GM12878 (cell line): ENCODE results near the gene PYGM. TPM values are rescaled to one million over a fixed set of nuclear protein-coding genes. Genes with fewer than 3 reads are reported as not detected.

ENCODE experiments used
- ATAC-seq: fragments of 200-7000 bp; cut with Tn5 transposase; 3 replicates; pipeline ENCODE4 v1.9.1; 2020; ENCODE audit warnings: mild to moderate bottlenecking, moderate library complexity
- BruUV-seq: library from RNA; stranded (reverse); fragments of 400-500 nt; replicated peaks from 2 replicates; lab custom pipeline; 2021; lab: Mats Ljungman, UMichigan
- CTCF ChIA-PET: fragments of 300-600 bp; sonication (Branson Sonifier 250); formaldehyde crosslinking; extraction: SDS; loops from one replicate; lab custom pipeline; 2021; ENCODE audit warnings: inconsistent platforms; lab: Yijun Ruan, JAX
- POLR2A ChIA-PET: fragments of 350-600 bp; formaldehyde crosslinking; extraction: SDS; loops from one replicate; lab custom pipeline; 2021; ENCODE audit warnings: inconsistent platforms; lab: Charles Lee
- RAD21 ChIA-PET: fragments of 300-600 bp; sonication (Branson Sonifier 250); formaldehyde crosslinking; loops from one replicate; lab custom pipeline; 2023; ENCODE audit warnings: antibody characterized with exemption; ENCODE audit not compliant: unreplicated experiment; lab: Charles Lee
- SMC1A ChIA-PET: fragments of 300-600 bp; sonication (Branson Sonifier 250); formaldehyde crosslinking; loops from one replicate; lab custom pipeline; 2023; ENCODE audit not compliant: unreplicated experiment, uncharacterized antibody; lab: Charles Lee
- DNase-seq: peaks from one replicate; pipeline ENCODE4 v3.0.0-alpha.2; 2011; ENCODE audit warnings: low read depth, low spot score
- FAIRE-seq: peaks from 3 replicates; lab custom pipeline; 2011; peaks lifted over from hg19 to GRCh38; lab: Jason Lieb, UNC
- H2AFZ ChIP-seq: 2 replicates; pipeline ENCODE4 v1.6.0; 2011; ENCODE audit warnings: low read depth, low read length, control low read depth; ENCODE audit not compliant: control insufficient read depth
- H3K27ac ChIP-seq: 2 replicates; pipeline ENCODE4 v1.5.1; 2011; ENCODE audit warnings: control low read depth; ENCODE audit not compliant: control insufficient read depth, insufficient read depth
- H3K27me3 ChIP-seq, 2 experiments: replicated peaks in 1 of 2; 2 replicates each; pipeline versions ENCODE4 v1.6.0 to v1.6.1; 2011; ENCODE audit warnings: low read length in 1 of 2; ENCODE audit not compliant: control insufficient read depth in 2 of 2, insufficient read depth in 2 of 2
- H3K36me3 ChIP-seq, 2 experiments: 2 replicates each; pipeline ENCODE4 v1.5.1; 2011; ENCODE audit warnings: low read length in 1 of 2; ENCODE audit not compliant: control insufficient read depth in 2 of 2, insufficient read depth in 2 of 2
- H3K4me1 ChIP-seq: 2 replicates; pipeline ENCODE4 v1.6.1; 2011; ENCODE audit warnings: mild to moderate bottlenecking, low read length, moderate library complexity, mixed read lengths; ENCODE audit not compliant: control insufficient read depth, insufficient read depth
- H3K4me2 ChIP-seq: 2 replicates; pipeline ENCODE4 v1.6.0; 2011; ENCODE audit warnings: control low read depth; ENCODE audit not compliant: control insufficient read depth, insufficient read depth
- H3K4me3 ChIP-seq: fragments of 200-600 bp; sonication (generic); 2 replicates; pipeline ENCODE4 v1.5.1; 2016
- H3K79me2 ChIP-seq: 2 replicates; pipeline ENCODE4 v1.6.0; 2011; ENCODE audit warnings: low read length; ENCODE audit not compliant: control insufficient read depth, insufficient read depth
- H3K9ac ChIP-seq: 2 replicates; pipeline ENCODE4 v1.8.0; 2011; ENCODE audit warnings: low read length, control low read depth, mixed read lengths; ENCODE audit not compliant: control insufficient read depth, insufficient read depth
- H3K9me3 ChIP-seq: replicated peaks from 3 replicates; pipeline ENCODE4 v1.5.1; 2011; ENCODE audit warnings: mild to moderate bottlenecking, low read length; ENCODE audit not compliant: control insufficient read depth, insufficient read depth
- H4K20me1 ChIP-seq: 2 replicates; pipeline ENCODE4 v1.6.0; 2011; ENCODE audit not compliant: control insufficient read depth, insufficient read depth
- BMI1 ChIP-seq: fragments of 450-650 bp; IDR thresholded peaks from 2 replicates; pipeline ENCODE4 v1.6.1; 2016; ENCODE audit warnings: mild to moderate bottlenecking, moderate library complexity, borderline replicate concordance
- CHD4 ChIP-seq: fragments of 200-600 bp; sonication (generic); IDR thresholded peaks from 2 replicates; pipeline ENCODE4 v1.6.1; 2016; ENCODE audit warnings: mild to moderate bottlenecking
- ELK1 ChIP-seq: IDR thresholded peaks from 2 replicates; pipeline ENCODE4 v1.6.1; 2012; ENCODE audit warnings: low read depth, low read length, improper control_type of control experiment
- KAT2A ChIP-seq: conservative IDR thresholded peaks from 2 replicates; pipeline ENCODE4 v1.6.1; 2011; ENCODE audit warnings: low read depth, low read length; ENCODE audit not compliant: control insufficient read depth
- NRF1 ChIP-seq: conservative IDR thresholded peaks from 2 replicates; pipeline ENCODE4 v1.6.1; 2011; ENCODE audit warnings: mild to moderate bottlenecking, low read depth, low read length, improper control_type of control experiment
- POU2F2 ChIP-seq: IDR thresholded peaks from 3 replicates; pipeline ENCODE4 v1.6.1; 2011; ENCODE audit warnings: low read depth, mild to moderate bottlenecking, low read length, borderline replicate concordance
- RELA ChIP-seq: fragments of 450-650 bp; IDR thresholded peaks from 2 replicates; pipeline ENCODE4 v1.8.0; 2014; ENCODE audit warnings: borderline replicate concordance; ENCODE audit not compliant: partially characterized antibody
- SIX5 ChIP-seq: IDR thresholded peaks from 2 replicates; pipeline ENCODE4 v1.6.1; 2011; ENCODE audit warnings: mild to moderate bottlenecking, low read depth, low read length, moderate library complexity; ENCODE audit not compliant: severe bottlenecking
- TAF1 ChIP-seq: IDR thresholded peaks from 2 replicates; pipeline ENCODE4 v1.6.1; 2011; ENCODE audit warnings: mild to moderate bottlenecking, low read depth, low read length, borderline replicate concordance
- YY1 ChIP-seq: IDR thresholded peaks from 2 replicates; pipeline ENCODE4 v1.6.1; 2011; ENCODE audit warnings: low read depth, mild to moderate bottlenecking, low read length
- ZNF384 ChIP-seq: IDR thresholded peaks from 2 replicates; pipeline ENCODE4 v1.6.1; 2012; ENCODE audit warnings: low read depth, mild to moderate bottlenecking, low read length, improper control_type of control experiment, borderline replicate concordance
- WGBS: methylation state at CpG from one replicate; pipeline ENCODE4 v1.1.6; 2016; ENCODE audit warnings: low lambda C conversion rate; ENCODE audit not compliant: insufficient replicate concordance, insufficient coverage; ENCODE audit errors: missing lambda C conversion rate; 5-methylcytosine and 5-hydroxymethylcytosine counted together
- in situ Hi-C: fragments of 300-500 bp; cut with MboI; formaldehyde crosslinking; loops from 9 replicates; pipeline ENCODE4 v1.14.3; 2018; ENCODE audit warnings: mixed read lengths
- intact Hi-C: fragments of 100-400 bp; cut with micrococcal nuclease; formaldehyde crosslinking; loops from one replicate; pipeline ENCODE4 v1.14.2; 2022; ENCODE audit not compliant: unreplicated experiment
- polyA plus RNA-seq, 11 experiments: library from polyadenylated mRNA; depleted of rRNA in 4 of 11; unstranded in 6 of 11; stranded (reverse) in 5 of 11; fragments of >200 nt; fragmentation: Nextera tagmentation in 4 of 11; fragmentation: Illumina TruSeq in 1 of 11; extraction: Ambion mirVana in 4 of 11; extraction: Trizol in 1 of 11; gene quantifications; 1 replicate in 1 of 11; 2 replicates in 10 of 11; pipeline versions ENCODE4 v1.2.1 to v1.2.3, GENCODE V29; 2011 to 2016; ENCODE audit warnings: inconsistent platforms in 2 of 11, missing spikeins in 2 of 11, low read depth in 1 of 11
- total RNA-seq, 4 experiments: library from RNA; depleted of rRNA in 3 of 4; stranded (reverse); fragments of >200 nt in 3 of 4; fragmentation: Illumina TruSeq in 1 of 4; extraction: Trizol in 1 of 4; gene quantifications; 2 replicates each; pipeline versions ENCODE4 v1.2.1 to v1.2.3, GENCODE V29; 2013 to 2021
- TF ChIP-seq, protein P1 (sequence below): fragments of 450-650 bp; IDR thresholded peaks from 2 replicates; pipeline ENCODE4 v1.6.1; 2016; ENCODE audit warnings: mild to moderate bottlenecking, moderate library complexity, borderline replicate concordance
- TF ChIP-seq, protein P2 (sequence below): fragments of 450-650 bp; IDR thresholded peaks from 2 replicates; pipeline ENCODE4 v1.6.1; 2017; ENCODE audit warnings: borderline replicate concordance

PYGM gene
- total and polyA plus RNA-seq, 10 of the 15 experiments (the other 5 are each of a cell fraction or from before 2014, with no cell fraction given) = 0.04 to 3.7 (median 0.27) TPM; not detected in 1

- Histone ChIP-seq H4K20me1 (peaks cover 16% of the 10 kb centered on the region), H3K4me3 (peak within 1 kb of the TSS; percentile 80), H3K79me2 (peaks cover 40% of the 10 kb centered on the region), H3K4me1 (peaks cover 32% of the 10 kb centered on the region), H3K27ac (peak within 1 kb of the TSS; percentile 86), H3K36me3 (peaks cover 7 to 35% of the 10 kb centered on the region in 2 experiments), H3K4me2 (peak within 1 kb of the TSS; percentile 96), H3K27me3 (no peaks in the 10 kb centered on the region), H2AFZ (peak within 1 kb of the TSS; percentile 63), H3K9me3 (no peaks in the 10 kb centered on the region; the same call in 2 of the 3 replicates), H3K9ac (peak within 1 kb of the TSS; percentile 95)
- ChIA-PET SMC1A (interaction anchor here (0.7 to 1.9 kb wide), 4 partner anchors 22 to 270 kb away, joined by 3 to 7 read pairs (median 3); no protein-coding TSS in a partner anchor), CTCF (interaction anchor here (0.6 to 3.3 kb wide), 12 partner anchors 10 to 339 kb away, joined by 3 to 18 read pairs (median 3); partner anchors contain the start of genes RASGRP2 and ZNHIT2), RAD21 (interaction anchor here (0.6 to 1.6 kb wide), 17 partner anchors 9 to 536 kb away, joined by 3 to 12 read pairs (median 3); partner anchors contain the start of genes ARL2, CDC42EP2, FAU and MAP4K2), POLR2A (interaction anchor here (0.5 to 2.0 kb wide), 25 partner anchors 9 to 1605 kb away, joined by 3 to 33 read pairs (median 3); partner anchors contain the start of genes CDC42BPG, FAU, FKBP2 and MAP4K2)
- FAIRE-seq (peak; percentile 99), ATAC-seq (peak; percentile 93), DNase-seq (peak; percentile 100)
- intact Hi-C loops = loop anchor here (10.0 kb wide), 1 partner anchor 336 kb away; the partner anchor contains the start of genes TM7SF2 and ZNHIT2
- in situ Hi-C loops = no loop called here
- no TSS peak for BruUV-seq
- under 1% methylated on average over 62 of the region's 80 CpGs for WGBS
- TF ChIP-seq KAT2A (no peak), NRF1 (no peak), RELA (no peak), TAF1 (peak; percentile 84), BMI1 (peak; percentile 100), ZNF384 (peak; percentile 98), CHD4 (no peak), SIX5 (no peak), POU2F2 (peak; percentile 70; the same call in 1 of the 3 replicates), ELK1 (peak; percentile 63), YY1 (peak; percentile 93)
- TF ChIP-seq, protein P1, sequence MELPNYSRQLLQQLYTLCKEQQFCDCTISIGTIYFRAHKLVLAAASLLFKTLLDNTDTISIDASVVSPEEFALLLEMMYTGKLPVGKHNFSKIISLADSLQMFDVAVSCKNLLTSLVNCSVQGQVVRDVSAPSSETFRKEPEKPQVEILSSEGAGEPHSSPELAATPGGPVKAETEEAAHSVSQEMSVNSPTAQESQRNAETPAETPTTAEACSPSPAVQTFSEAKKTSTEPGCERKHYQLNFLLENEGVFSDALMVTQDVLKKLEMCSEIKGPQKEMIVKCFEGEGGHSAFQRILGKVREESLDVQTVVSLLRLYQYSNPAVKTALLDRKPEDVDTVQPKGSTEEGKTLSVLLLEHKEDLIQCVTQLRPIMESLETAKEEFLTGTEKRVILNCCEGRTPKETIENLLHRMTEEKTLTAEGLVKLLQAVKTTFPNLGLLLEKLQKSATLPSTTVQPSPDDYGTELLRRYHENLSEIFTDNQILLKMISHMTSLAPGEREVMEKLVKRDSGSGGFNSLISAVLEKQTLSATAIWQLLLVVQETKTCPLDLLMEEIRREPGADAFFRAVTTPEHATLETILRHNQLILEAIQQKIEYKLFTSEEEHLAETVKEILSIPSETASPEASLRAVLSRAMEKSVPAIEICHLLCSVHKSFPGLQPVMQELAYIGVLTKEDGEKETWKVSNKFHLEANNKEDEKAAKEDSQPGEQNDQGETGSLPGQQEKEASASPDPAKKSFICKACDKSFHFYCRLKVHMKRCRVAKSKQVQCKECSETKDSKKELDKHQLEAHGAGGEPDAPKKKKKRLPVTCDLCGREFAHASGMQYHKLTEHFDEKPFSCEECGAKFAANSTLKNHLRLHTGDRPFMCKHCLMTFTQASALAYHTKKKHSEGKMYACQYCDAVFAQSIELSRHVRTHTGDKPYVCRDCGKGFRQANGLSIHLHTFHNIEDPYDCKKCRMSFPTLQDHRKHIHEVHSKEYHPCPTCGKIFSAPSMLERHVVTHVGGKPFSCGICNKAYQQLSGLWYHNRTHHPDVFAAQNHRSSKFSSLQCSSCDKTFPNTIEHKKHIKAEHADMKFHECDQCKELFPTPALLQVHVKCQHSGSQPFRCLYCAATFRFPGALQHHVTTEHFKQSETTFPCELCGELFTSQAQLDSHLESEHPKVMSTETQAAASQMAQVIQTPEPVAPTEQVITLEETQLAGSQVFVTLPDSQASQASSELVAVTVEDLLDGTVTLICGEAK = peak; percentile 74; the same call in 1 of the 2 replicates
- TF ChIP-seq, protein P2, sequence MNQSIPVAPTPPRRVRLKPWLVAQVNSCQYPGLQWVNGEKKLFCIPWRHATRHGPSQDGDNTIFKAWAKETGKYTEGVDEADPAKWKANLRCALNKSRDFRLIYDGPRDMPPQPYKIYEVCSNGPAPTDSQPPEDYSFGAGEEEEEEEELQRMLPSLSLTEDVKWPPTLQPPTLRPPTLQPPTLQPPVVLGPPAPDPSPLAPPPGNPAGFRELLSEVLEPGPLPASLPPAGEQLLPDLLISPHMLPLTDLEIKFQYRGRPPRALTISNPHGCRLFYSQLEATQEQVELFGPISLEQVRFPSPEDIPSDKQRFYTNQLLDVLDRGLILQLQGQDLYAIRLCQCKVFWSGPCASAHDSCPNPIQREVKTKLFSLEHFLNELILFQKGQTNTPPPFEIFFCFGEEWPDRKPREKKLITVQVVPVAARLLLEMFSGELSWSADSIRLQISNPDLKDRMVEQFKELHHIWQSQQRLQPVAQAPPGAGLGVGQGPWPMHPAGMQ = peak; percentile 73
Observed at GRCh38 chr11:64778473-64779298, 18.9 kb upstream of the PYGM start, which contains the start of gene SF1. TSS of gene SF1 (minus strand) at chr11:64778542. CDS start at chr11:64778392, 150 bp downstream.
